ENCODE results near the gene LFNG. TPM values are rescaled to one million over a fixed set of nuclear protein-coding genes. Genes with fewer than 3 reads are reported as not detected.

The LFNG gene
- total RNA-seq, 1 donor from 2014 or later, result 75.5 TPM

DNA sequence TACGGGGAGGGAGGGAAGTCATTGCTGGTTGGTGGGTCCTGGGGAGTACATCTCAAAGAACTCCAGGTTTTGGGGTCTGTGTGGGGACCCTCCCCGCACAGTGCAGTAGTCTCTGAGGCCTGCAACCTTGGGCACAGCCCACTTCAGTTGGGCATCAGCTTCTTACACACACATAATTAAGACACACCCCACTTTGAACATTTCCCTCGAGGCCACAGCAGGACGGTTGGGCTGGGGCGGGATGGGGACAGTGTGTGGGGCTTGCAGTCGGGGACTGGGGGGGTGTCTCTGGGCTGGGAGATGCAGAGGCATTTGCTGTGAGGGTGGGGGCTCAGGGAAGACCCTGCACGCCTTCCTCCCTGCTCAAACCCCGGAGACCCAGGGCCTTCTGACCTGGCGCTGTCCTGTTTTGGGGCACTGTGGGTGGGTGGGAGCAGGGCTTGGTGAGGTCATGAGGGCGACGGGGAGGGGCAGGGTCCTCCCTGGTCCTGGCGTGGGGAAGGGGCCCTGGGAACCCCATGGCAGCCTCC lies 1.3 kb downstream of the LFNG start:
- peak overlapping the region; percentile 87 for H3K27ac Mint-ChIP-seq (ENCODE audit: unreplicated experiment)
- H3K36me3 Mint-ChIP-seq (ENCODE audit: unreplicated experiment), result no peaks in the 10 kb centered on the region
- H3K27me3 Mint-ChIP-seq (ENCODE audit: unreplicated experiment), result peaks cover 15% of the 10 kb centered on the region
- H3K4me1 Mint-ChIP-seq (ENCODE audit: low read depth, unreplicated experiment), result peaks cover 14% of the 10 kb centered on the region
- H3K9me3 Mint-ChIP-seq (ENCODE audit: unreplicated experiment), result peaks cover 19% of the 10 kb centered on the region
- no peak for TF ChIP-seq CTCF (IDR thresholded peaks at IDR 0.05; ENCODE audit: partially characterized antibody, unreplicated experiment)
- peak overlapping the region; percentile 90 for H3K4me3 Mint-ChIP-seq (ENCODE audit: unreplicated experiment)
- DNase-seq, result no peak

DNA sequence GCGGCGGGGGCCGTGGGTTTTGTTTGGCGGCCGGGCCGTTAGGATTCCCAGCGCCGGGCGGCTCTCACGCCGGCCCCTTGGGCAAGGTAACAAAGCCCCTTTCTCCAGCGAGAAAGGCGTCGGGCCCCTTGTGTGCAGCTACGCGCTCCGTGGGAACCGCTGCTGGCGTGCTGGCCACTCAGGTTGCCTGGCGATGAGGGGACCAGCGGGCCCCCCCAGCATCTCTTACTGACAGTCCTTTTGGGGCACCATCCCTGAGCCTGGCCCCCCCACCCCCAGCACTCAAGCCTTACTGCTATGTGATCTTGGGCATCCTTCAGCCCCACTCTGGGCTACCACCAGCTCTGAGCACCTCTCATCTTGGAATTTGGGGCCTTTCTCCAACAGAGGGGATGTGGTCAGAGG lies 1.8 kb downstream of the LFNG start:
- H3K4me1 Mint-ChIP-seq (ENCODE audit: low read depth, unreplicated experiment), result peaks cover 14% of the 10 kb centered on the region
- peaks cover 15% of the 10 kb centered on the region for H3K27me3 Mint-ChIP-seq (ENCODE audit: unreplicated experiment)
- H3K27ac Mint-ChIP-seq (ENCODE audit: unreplicated experiment), result peak overlapping the region; percentile 78

DNA sequence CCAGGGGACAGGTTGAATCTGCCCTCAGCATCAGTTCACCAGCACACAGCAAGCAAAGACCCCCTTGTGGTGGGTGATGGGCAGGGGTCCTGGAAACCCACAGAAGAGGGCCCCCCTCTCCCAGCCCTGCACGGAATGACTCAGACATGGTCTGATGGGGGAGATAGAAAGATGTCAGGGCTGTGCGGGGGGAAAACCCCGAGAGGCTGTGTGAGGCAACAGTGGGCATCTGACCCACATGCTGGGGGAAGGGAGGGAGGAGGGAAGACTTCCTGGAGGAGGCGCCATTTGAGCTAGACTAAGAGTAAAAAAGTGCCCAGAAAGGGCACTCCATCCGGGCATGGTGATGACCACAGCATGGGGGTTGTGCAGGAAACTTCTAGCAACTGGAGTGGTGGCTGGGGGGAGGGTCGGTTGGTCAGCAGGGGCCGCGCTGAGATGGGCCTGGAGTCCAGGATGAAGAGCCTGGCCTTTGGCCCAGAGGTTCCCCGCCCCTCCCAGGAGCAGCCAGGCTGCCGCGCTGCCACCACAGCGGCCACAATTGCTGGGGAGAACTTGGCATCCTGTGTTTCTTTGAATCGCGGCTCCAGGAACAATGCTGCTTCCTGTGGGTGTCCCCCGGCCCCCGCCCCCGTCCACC lies 2.5 kb downstream of the LFNG start:
- DNase-seq, result no peak
- Mint-ChIP-seq H3K27ac (ENCODE audit: unreplicated experiment) (peak overlapping the region; percentile 78), H3K36me3 (ENCODE audit: unreplicated experiment) (no peaks in the 10 kb centered on the region), H3K27me3 (ENCODE audit: unreplicated experiment) (peaks cover 18% of the 10 kb centered on the region), H3K4me3 (ENCODE audit: unreplicated experiment) (peak overlapping the region; percentile 92), H3K4me1 (ENCODE audit: low read depth, unreplicated experiment) (peaks cover 14% of the 10 kb centered on the region), H3K9me3 (ENCODE audit: unreplicated experiment) (peaks cover 19% of the 10 kb centered on the region)
- no peak for TF ChIP-seq CTCF (IDR thresholded peaks at IDR 0.05; ENCODE audit: partially characterized antibody, unreplicated experiment)

More for the DNA sequence above, 1.8 kb downstream of the LFNG start:
- TF ChIP-seq CTCF (IDR thresholded peaks at IDR 0.05; ENCODE audit: partially characterized antibody, unreplicated experiment), result no peak
- Mint-ChIP-seq H3K36me3 (ENCODE audit: unreplicated experiment) (no peaks in the 10 kb centered on the region), H3K4me3 (ENCODE audit: unreplicated experiment) (peak overlapping the region; percentile 92), H3K9me3 (ENCODE audit: unreplicated experiment) (peaks cover 19% of the 10 kb centered on the region)
- DNase-seq, result no peak

DNA sequence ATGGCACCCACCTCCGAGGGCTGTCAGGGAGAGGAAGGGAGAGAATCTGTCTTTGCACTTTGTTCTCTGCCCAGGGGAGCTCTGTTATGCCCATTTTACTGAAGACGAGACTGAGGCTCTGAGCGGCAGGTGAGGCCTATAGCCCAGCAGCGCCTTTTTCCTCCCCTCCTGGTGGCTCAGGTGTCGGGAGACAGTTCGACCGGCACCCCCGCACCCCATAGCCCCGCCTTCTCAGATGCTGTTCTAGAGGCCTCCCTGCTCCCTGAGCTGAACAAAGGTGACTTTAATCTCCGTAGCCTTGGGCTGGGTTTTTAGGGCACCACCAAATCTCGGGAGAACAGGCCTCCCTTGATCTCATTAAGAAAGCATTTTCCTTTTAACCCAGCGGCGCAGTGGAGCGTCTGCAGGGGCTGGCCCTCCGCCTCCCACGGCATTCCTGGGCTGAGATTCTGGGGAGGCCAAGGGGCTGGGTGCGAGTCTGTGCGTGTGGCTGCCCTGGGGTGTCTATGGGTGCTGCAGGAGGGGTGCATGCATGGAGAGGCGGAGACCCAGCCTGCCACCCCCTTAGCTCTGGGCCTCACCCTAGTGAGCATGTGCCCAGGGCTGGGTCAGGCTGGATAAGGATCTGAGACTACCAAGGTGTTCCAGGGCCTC lies 3.3 kb downstream of the LFNG start:
- Mint-ChIP-seq H3K4me3 (ENCODE audit: unreplicated experiment) (peak overlapping the region; percentile 81), H3K36me3 (ENCODE audit: unreplicated experiment) (no peaks in the 10 kb centered on the region), H3K4me1 (ENCODE audit: low read depth, unreplicated experiment) (peaks cover 11% of the 10 kb centered on the region)

More for the DNA sequence above, 3.3 kb downstream of the LFNG start:
- Mint-ChIP-seq H3K27me3 (ENCODE audit: unreplicated experiment) (peaks cover 14% of the 10 kb centered on the region), H3K9me3 (ENCODE audit: unreplicated experiment) (peaks cover 13% of the 10 kb centered on the region), H3K27ac (ENCODE audit: unreplicated experiment) (peak overlapping the region; percentile 66)
- no peak for DNase-seq
- TF ChIP-seq CTCF (IDR thresholded peaks at IDR 0.05; ENCODE audit: partially characterized antibody, unreplicated experiment), result no peak

Data from glutamatergic neuron (in vitro differentiated cells).